CD8-positive, alpha-beta memory T cell (primary cell): ENCODE data around the gene HOMER2. TPM values are rescaled to one million over a fixed set of nuclear protein-coding genes. Genes with fewer than 3 reads are reported as not detected.
A peak's percentile ranks its signal among the peaks of the same experiment; 100 is the strongest.
"Not testable (repeated sequence)": the region's sequence is repeated elsewhere in the genome, so short reads cannot be mapped to it uniquely, and the experiment has no call there.

Experiments
- CTCF ChIA-PET: fragments of 350-600 bp; sonication (Branson Sonifier 250); formaldehyde crosslinking; loops from one replicate; lab custom pipeline; 2021; ENCODE audit warnings: antibody characterized with exemption; lab: Charles Lee
- POLR2A ChIA-PET: fragments of 350-600 bp; sonication (Branson Sonifier 250); formaldehyde crosslinking; loops from one replicate; lab custom pipeline; 2021; ENCODE audit warnings: antibody characterized with exemption; lab: Charles Lee
- DNase-seq, 5 donors: peaks; one replicate each; pipeline versions ENCODE4 v3.0.0 to v3.0.0-alpha.2; 2020 to 2022; ENCODE audit warnings: mixed read lengths in 1 of 5
- H3K27ac ChIP-seq: one replicate; pipeline ENCODE4 v1.7.0; 2013; ENCODE audit warnings: low read depth, mild to moderate bottlenecking, low read length, moderate library complexity
- H3K27me3 ChIP-seq: 2 replicates; pipeline ENCODE4 v1.7.0; 2013; ENCODE audit warnings: low read length, mild to moderate bottlenecking; ENCODE audit not compliant: insufficient read depth, poor library complexity, severe bottlenecking
- H3K36me3 ChIP-seq: 2 replicates; pipeline ENCODE4 v1.7.0; 2013; ENCODE audit warnings: mild to moderate bottlenecking, low read length, moderate library complexity; ENCODE audit not compliant: insufficient read depth
- H3K4me1 ChIP-seq: 2 replicates; pipeline ENCODE4 v1.7.0; 2013; ENCODE audit warnings: mild to moderate bottlenecking, low read length, moderate library complexity; ENCODE audit not compliant: insufficient read depth
- H3K4me3 ChIP-seq: 2 replicates; pipeline ENCODE4 v1.7.0; 2013; ENCODE audit warnings: mild to moderate bottlenecking, low read length
- H3K9me3 ChIP-seq: 2 replicates; pipeline ENCODE4 v1.7.0; 2013; ENCODE audit warnings: mild to moderate bottlenecking, low read length
- H3K27ac Mint-ChIP-seq, 8 donors: one replicate each; pipeline ENCODE4 v1.8.0; 2020 to 2021; ENCODE audit warnings: mixed read lengths in 8 of 8, mild to moderate bottlenecking in 6 of 8, inconsistent platforms in 3 of 8, moderate library complexity in 3 of 8
- H3K27me3 Mint-ChIP-seq, 2 donors: one replicate each; pipeline ENCODE4 v1.8.0; 2020 to 2021; ENCODE audit warnings: mixed read lengths in 2 of 2, mild to moderate bottlenecking in 1 of 2, moderate library complexity in 1 of 2
- H3K36me3 Mint-ChIP-seq, 3 donors: one replicate each; pipeline ENCODE4 v1.8.0; 2020 to 2021; ENCODE audit warnings: mixed read lengths in 3 of 3, inconsistent platforms in 1 of 3, mild to moderate bottlenecking in 1 of 3
- H3K4me1 Mint-ChIP-seq, 3 donors: one replicate each; pipeline ENCODE4 v1.8.0; 2020 to 2021; ENCODE audit warnings: mixed read lengths in 3 of 3, inconsistent platforms in 1 of 3, mild to moderate bottlenecking in 1 of 3
- H3K4me3 Mint-ChIP-seq, 7 donors: one replicate each; pipeline ENCODE4 v1.8.0; 2020 to 2021; ENCODE audit warnings: mixed read lengths in 7 of 7, mild to moderate bottlenecking in 6 of 7, moderate library complexity in 4 of 7, inconsistent platforms in 2 of 7
- H3K9me3 Mint-ChIP-seq, 5 donors: one replicate each; pipeline ENCODE4 v1.8.0; 2020 to 2022; ENCODE audit warnings: mixed read lengths in 5 of 5, mild to moderate bottlenecking in 3 of 5, moderate library complexity in 2 of 5, inconsistent platforms in 1 of 5
- polyA plus RNA-seq: library from polyadenylated mRNA; unstranded; fragments of 300-500 nt; fragmentation: Illumina TruSeq; gene quantifications from one replicate; pipeline ENCODE4 v1.2.3, GENCODE V29; 2021
- total RNA-seq, 2 experiments: library from RNA; stranded (reverse); gene quantifications; one replicate each; pipeline ENCODE4 v1.2.3, GENCODE V29; 2021

Gene HOMER2
- total RNA-seq (10 to 100 TPM; 13.6 to 14.1 TPM), polyA plus RNA-seq (1.6 TPM)

GRCh38 chr15:82952158-82953081 is at the start of gene HOMER2:
HOMER2 (minus strand) TSS chr15:82952720; CDS start chr15:82952535, 185 bp downstream.
- H3K9me3 Mint-ChIP-seq = no peaks in the 10 kb centered on the region
- peak within 1 kb of the TSS; percentile 49 to 77 (median 72) for H3K4me3 Mint-ChIP-seq
- CTCF ChIA-PET = no interaction called here
- peak in 1 of 5 donors; percentile 10 for DNase-seq
- H3K36me3 Mint-ChIP-seq = no peaks in the 10 kb centered on the region
- no peaks in the 10 kb centered on the region for H3K9me3 ChIP-seq
- H3K4me1 Mint-ChIP-seq = peaks cover 4 to 8% (median 5%) of the 10 kb centered on the region in 3 donors
- peaks cover 18% of the 10 kb centered on the region for H3K27me3 ChIP-seq
- H3K27ac Mint-ChIP-seq = peak within 1 kb of the TSS in 1 of 8 donors; percentile 47
- no peaks in the 10 kb centered on the region for H3K36me3 ChIP-seq
- POLR2A ChIA-PET = no interaction called here
- no peak within 1 kb of the TSS for H3K27ac ChIP-seq
- peaks cover 2 to 10% of the 10 kb centered on the region in 2 donors for H3K27me3 Mint-ChIP-seq
- no peak within 1 kb of the TSS for H3K4me3 ChIP-seq
- no peaks in the 10 kb centered on the region for H3K4me1 ChIP-seq

GRCh38 chr15:83000672-83001031 is 48.1 kb upstream of the HOMER2 start:
- H3K9me3 Mint-ChIP-seq, H3K36me3 ChIP-seq, H3K27me3 ChIP-seq, H3K4me3 ChIP-seq, DNase-seq, H3K4me1 ChIP-seq, H3K27me3 Mint-ChIP-seq, H3K9me3 ChIP-seq, POLR2A ChIA-PET, H3K27ac ChIP-seq: not testable (repeated sequence)
- peak overlapping the region in 3 of 7 donors; percentile 24 to 85 (median 83) for H3K4me3 Mint-ChIP-seq
- peaks cover 7 to 13% (median 8%) of the 10 kb centered on the region in 3 donors for H3K4me1 Mint-ChIP-seq
- CTCF ChIA-PET = interaction anchor here (0.8 to 4.5 kb wide), 5 partner anchors 9 to 469 kb away, joined by 4 to 27 read pairs (median 5); partner anchors contain the start of genes BTBD1, RAMAC and RPS17
- H3K27ac Mint-ChIP-seq = peak overlapping the region in 5 of 8 donors; percentile 67 to 88 (median 84)
- H3K36me3 Mint-ChIP-seq = peaks cover 0 to 13% (median 6%) of the 10 kb centered on the region in 3 donors

GRCh38 chr15:82999905-83000671 is 47.6 kb upstream of the HOMER2 start:
- Mint-ChIP-seq H3K4me3 (peak overlapping the region; percentile 24 to 85 (median 75)), H3K9me3 (no peaks in the 10 kb centered on the region), H3K36me3 (peaks cover 0 to 8% (median 4%) of the 10 kb centered on the region in 3 donors), H3K27me3 (peaks cover 0 to 2% of the 10 kb centered on the region in 2 donors), H3K4me1 (peaks cover 7 to 13% (median 8%) of the 10 kb centered on the region in 3 donors), H3K27ac (peak overlapping the region; percentile 67 to 89 (median 85))
- ChIA-PET POLR2A (no interaction called here), CTCF (interaction anchor here (0.6 to 4.5 kb wide), 9 partner anchors 10 to 469 kb away, joined by 3 to 27 read pairs (median 4); partner anchors contain the start of genes BTBD1, RAMAC and RPS17)
- Histone ChIP-seq H3K27ac (no peak overlapping the region), H3K4me3 (peak overlapping the region; percentile 53), H3K9me3 (no peaks in the 10 kb centered on the region), H3K4me1 (peaks cover 9% of the 10 kb centered on the region), H3K36me3 (no peaks in the 10 kb centered on the region), H3K27me3 (no peaks in the 10 kb centered on the region)
- peak in 2 of 5 donors; percentile 45 to 53 for DNase-seq

- peaks cover 0 to 2% of the 10 kb centered on the region in 2 donors for H3K27me3 Mint-ChIP-seq
- Histone ChIP-seq H3K9me3 (no peaks in the 10 kb centered on the region), H3K27ac (no peak overlapping the region), H3K36me3 (no peaks in the 10 kb centered on the region), H3K4me1 (peaks cover 9% of the 10 kb centered on the region), H3K27me3 (no peaks in the 10 kb centered on the region), H3K4me3 (no peak overlapping the region)
- no peak for DNase-seq
- POLR2A ChIA-PET = no interaction called here
- no peaks in the 10 kb centered on the region for H3K9me3 Mint-ChIP-seq
- CTCF ChIA-PET = interaction anchor here (0.6 to 4.5 kb wide), 7 partner anchors 13 to 468 kb away, joined by 3 to 27 read pairs (median 4); partner anchors contain the start of genes RAMAC and RPS17
- peaks cover 7 to 13% (median 8%) of the 10 kb centered on the region in 3 donors for H3K4me1 Mint-ChIP-seq
- peak overlapping the region in 2 of 8 donors; percentile 15 to 74 for H3K27ac Mint-ChIP-seq
- peaks cover 0 to 5% (median 1%) of the 10 kb centered on the region in 3 donors for H3K36me3 Mint-ChIP-seq
- H3K4me3 Mint-ChIP-seq = no peak overlapping the region
Measured at GRCh38 chr15:82999426-82999825, 46.9 kb upstream of the HOMER2 start.

- POLR2A ChIA-PET = no interaction called here
- Mint-ChIP-seq H3K27ac (peak overlapping the region in 1 of 8 donors; percentile 51), H3K9me3 (no peaks in the 10 kb centered on the region), H3K4me3 (no peak overlapping the region), H3K4me1 (peaks cover 7 to 13% (median 12%) of the 10 kb centered on the region in 3 donors), H3K27me3 (peaks cover 0 to 2% of the 10 kb centered on the region in 2 donors), H3K36me3 (peaks cover 0 to 5% (median 3%) of the 10 kb centered on the region in 3 donors)
- no peaks in the 10 kb centered on the region for H3K36me3 ChIP-seq
- H3K27me3 ChIP-seq = no peaks in the 10 kb centered on the region
- no peak overlapping the region for H3K4me3 ChIP-seq
- H3K4me1 ChIP-seq = peaks cover 9% of the 10 kb centered on the region
- H3K9me3 ChIP-seq = no peaks in the 10 kb centered on the region
- CTCF ChIA-PET = no interaction called here
- DNase-seq = no peak
- no peak overlapping the region for H3K27ac ChIP-seq
Measured at GRCh38 chr15:82995938-82996337, 43.4 kb upstream of the HOMER2 start.

GRCh38 chr15:82995076-82995475 is 42.6 kb upstream of the HOMER2 start:
- no peak for DNase-seq
- H3K9me3 Mint-ChIP-seq = no peaks in the 10 kb centered on the region
- no peaks in the 10 kb centered on the region for H3K9me3 ChIP-seq

GRCh38 chr15:82993144-82993543 is 40.6 kb upstream of the HOMER2 start:
- no peak for DNase-seq
- Histone ChIP-seq H3K27me3 (no peaks in the 10 kb centered on the region), H3K36me3 (peaks cover 12% of the 10 kb centered on the region), H3K4me1 (no peaks in the 10 kb centered on the region), H3K9me3 (no peaks in the 10 kb centered on the region), H3K27ac (no peak overlapping the region), H3K4me3 (no peak overlapping the region)
- Mint-ChIP-seq H3K27me3 (no peaks in the 10 kb centered on the region), H3K4me1 (peaks cover 1 to 13% (median 9%) of the 10 kb centered on the region in 3 donors), H3K27ac (peak overlapping the region in 1 of 8 donors; percentile 44), H3K36me3 (peaks cover 7 to 27% (median 10%) of the 10 kb centered on the region in 3 donors), H3K4me3 (no peak overlapping the region), H3K9me3 (no peaks in the 10 kb centered on the region)
- POLR2A ChIA-PET = no interaction called here
- CTCF ChIA-PET = interaction anchor here (1.4 kb wide), 1 partner anchor 18 kb away, joined by 3 read pairs; the partner anchor contains the start of gene C15orf40

More at GRCh38 chr15:82995076-82995475, 42.6 kb upstream of the HOMER2 start:
- ChIA-PET CTCF (no interaction called here), POLR2A (no interaction called here)
- Histone ChIP-seq H3K4me3 (no peak overlapping the region), H3K27ac (no peak overlapping the region), H3K36me3 (no peaks in the 10 kb centered on the region), H3K27me3 (no peaks in the 10 kb centered on the region), H3K4me1 (peaks cover 7% of the 10 kb centered on the region)
- Mint-ChIP-seq H3K36me3 (peaks cover 3 to 10% (median 4%) of the 10 kb centered on the region in 3 donors), H3K4me1 (peaks cover 3 to 12% (median 8%) of the 10 kb centered on the region in 3 donors), H3K4me3 (no peak overlapping the region), H3K27ac (no peak overlapping the region), H3K27me3 (peaks cover 0 to 2% of the 10 kb centered on the region in 2 donors)
